ENCODE results near the gene ZNF135.

ZNF135 gene

DNA sequence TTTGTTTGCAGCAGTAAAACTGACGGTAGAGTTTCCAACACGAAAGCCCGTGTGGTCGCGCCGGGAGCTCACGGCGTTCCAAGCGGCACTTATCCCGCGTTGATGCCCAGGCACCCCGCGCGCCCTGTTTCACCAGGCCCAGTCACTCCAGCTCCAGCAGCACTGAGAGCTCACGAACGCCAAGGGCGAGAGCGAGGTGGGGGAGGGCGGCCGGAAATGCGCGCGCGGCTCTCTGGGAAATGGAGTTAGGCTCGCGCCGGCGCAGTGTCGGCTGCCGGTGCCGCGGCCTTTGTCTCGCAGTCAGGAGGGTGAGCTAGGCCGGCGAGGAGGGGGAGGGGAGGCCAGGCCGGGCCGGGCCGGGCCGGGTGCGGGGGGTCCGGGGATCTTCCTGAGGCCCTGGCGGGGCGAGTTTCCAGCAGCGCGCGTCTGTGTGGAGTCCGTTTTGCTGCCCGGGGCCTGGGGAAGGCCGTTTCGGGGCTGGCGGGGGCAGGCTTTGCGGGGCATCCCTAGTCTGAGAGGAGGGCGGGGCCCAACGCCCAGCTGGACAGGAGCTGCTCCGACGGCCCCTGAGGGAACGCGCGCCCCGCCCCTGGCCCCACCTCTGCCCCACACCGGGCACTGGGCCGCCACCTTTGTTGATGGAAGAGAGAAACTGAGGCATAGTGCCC, at the start of gene ZNF135:
Gene ZNF135, plus strand, starts transcription at position 280 of the 668 bp plus-strand sequence. CDS start 721 bp downstream, outside the sequence.
- peak; percentile 10 to 35 for DNase-seq (ENCODE audit: low read depth in 2 of 2, low spot score in 1 of 2)

GRCh38 chr19:58009301-58009665, 49.8 kb upstream of the ZNF135 start:
- no peak for DNase-seq (ENCODE audit: low read depth in 2 of 2, low spot score in 1 of 2)

- peak in 1 of 2 donors; percentile 16 for DNase-seq (ENCODE audit: low read depth in 2 of 2, low spot score in 1 of 2)
These were observed 49.3 kb upstream of the ZNF135 start for GRCh38 chr19:58009666-58010301.

- DNase-seq (ENCODE audit: low read depth in 2 of 2, low spot score in 1 of 2) = no peak
These were observed 48.6 kb upstream of the ZNF135 start for GRCh38 chr19:58010507-58010906.

- DNase-seq (ENCODE audit: low read depth in 2 of 2, low spot score in 1 of 2) = no peak
These were observed 44.9 kb upstream of the ZNF135 start for GRCh38 chr19:58014141-58014540.

DNA sequence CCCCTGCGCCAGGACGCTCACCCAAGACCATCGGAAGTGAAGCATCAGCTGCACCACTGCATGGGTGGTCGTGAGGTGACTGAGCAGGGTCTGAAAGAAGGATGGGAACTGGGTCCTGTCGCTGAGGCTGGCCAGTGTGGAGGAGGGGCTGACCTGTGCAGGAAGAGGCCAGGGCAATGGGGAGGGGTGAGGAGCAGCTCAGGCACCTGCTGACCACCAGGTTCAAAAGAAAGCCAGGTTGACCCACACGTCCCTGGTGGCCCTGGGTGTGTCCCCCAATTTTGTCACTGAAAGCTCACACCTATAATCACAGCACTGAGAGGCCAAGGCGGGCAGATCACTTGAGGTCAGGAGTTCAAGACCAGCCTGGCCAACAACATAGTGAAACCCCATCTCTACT, 39.0 kb upstream of the ZNF135 start:
- DNase-seq (ENCODE audit: low read depth in 2 of 2, low spot score in 1 of 2) = no peak

DNA sequence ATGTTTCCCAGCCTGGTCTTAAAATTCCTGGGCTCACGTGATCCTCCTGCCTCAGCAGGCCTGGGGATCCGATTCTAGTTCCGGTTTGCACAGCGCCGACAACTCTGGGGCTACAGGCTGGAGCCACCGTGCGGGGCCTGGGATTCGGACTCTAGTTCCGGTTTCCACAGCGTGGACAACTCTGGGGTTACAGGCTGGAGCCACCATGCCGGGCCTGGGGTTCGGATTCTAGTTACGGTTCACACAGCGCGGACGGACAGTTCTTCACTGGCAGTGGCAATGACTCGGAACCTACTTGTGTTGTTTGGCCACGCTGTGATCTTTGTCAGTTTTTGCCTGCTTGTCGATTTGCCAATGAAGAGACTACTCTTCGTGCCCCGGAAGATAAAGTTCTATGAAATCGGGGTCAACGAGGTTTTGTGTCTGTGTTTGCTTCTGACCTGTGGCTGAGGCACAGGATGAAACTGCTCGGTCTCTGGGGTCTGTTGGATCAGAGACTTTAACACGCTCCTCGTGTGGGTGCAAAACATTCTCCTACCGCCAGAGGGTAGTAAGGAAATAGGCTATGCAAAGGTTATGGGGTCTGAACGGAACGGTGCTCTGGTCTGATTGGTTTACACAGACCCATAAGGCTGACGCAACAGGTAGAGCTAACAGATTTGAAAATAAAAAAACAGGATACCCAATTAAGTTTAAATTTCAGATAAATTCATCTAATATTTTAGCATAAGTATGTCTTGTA, 37.4 kb upstream of the ZNF135 start:
- DNase-seq (ENCODE audit: low read depth in 2 of 2, low spot score in 1 of 2) = no peak

GRCh38 chr19:58022283-58022660, 36.8 kb upstream of the ZNF135 start:
- no peak for DNase-seq (ENCODE audit: low read depth in 2 of 2, low spot score in 1 of 2)

DNA sequence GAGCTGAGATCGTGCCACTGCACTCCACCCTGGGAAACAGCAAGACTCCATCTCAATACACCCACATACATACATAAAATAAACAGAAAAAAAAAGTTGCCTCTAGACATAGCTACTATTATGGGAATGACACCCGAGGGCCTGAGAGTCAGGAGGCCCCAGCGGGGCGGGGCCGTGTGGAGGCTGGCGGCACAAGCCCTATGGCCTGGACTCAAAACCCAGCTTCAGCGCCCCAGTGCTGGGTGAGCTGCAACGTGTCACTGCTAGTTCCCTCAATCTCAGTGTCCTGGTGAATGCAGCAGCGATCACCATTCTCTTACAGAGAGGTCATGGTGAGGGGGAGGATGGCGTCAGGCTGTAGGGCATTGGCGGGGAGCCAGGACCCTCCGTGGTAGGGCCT, 34.4 kb upstream of the ZNF135 start:
- no peak for DNase-seq (ENCODE audit: low read depth in 2 of 2, low spot score in 1 of 2)

- peak in 1 of 2 donors; percentile 8 for DNase-seq (ENCODE audit: low read depth in 2 of 2, low spot score in 1 of 2)
These were observed 25.2 kb upstream of the ZNF135 start, which contains the start of gene ZSCAN1 for GRCh38 chr19:58033741-58034476. Gene ZSCAN1, plus strand, starts transcription at chr19:58034025. Its CDS starts 3,812 bp downstream, at chr19:58037837.

GRCh38 chr19:58034477-58034793, 24.6 kb upstream of the ZNF135 start:
- no peak for DNase-seq (ENCODE audit: low read depth in 2 of 2, low spot score in 1 of 2)

GRCh38 chr19:58035863-58036262, 23.2 kb upstream of the ZNF135 start:
- no peak for DNase-seq (ENCODE audit: low read depth in 2 of 2, low spot score in 1 of 2)

DNA sequence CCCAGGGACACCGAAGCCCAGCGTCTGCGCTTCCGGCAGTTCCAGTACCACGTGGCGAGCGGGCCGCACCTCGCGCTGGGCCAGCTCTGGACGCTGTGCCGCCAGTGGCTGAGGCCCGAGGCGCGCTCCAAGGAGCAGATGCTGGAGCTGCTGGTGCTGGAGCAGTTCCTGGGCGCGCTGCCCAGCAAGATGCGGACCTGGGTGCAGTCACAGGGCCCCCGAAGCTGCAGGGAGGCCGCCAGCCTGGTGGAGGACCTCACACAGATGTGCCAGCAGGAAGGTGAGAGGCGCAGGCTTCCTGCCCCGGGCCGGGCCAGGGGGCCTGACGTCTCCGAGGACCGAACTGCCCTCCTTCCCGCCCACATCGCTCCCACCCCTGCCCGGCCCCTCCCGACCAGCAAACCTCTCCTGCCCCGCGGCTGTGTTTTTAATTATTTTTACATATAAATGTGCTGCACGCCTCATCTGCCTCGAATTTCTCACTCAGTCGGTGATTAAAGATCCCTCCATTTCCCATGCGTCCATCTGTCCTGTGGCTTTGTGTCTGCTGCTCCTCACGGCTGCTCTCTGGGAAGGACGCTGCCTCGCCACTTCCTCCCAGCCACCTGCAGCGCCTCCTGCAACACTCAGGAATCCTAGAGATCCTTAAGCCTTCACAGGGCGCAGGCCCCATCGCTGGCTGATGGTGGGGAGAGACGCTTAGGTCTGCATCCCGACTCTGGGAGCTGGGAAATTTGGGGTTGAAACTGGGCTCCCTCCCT, 21.0 kb upstream of the ZNF135 start:
- DNase-seq (ENCODE audit: low read depth in 2 of 2, low spot score in 1 of 2) = no peak

- DNase-seq (ENCODE audit: low read depth in 2 of 2, low spot score in 1 of 2) = no peak
These were observed 20.3 kb upstream of the ZNF135 start for GRCh38 chr19:58038688-58039204.

- DNase-seq (ENCODE audit: low read depth in 2 of 2, low spot score in 1 of 2) = no peak
These were observed 18.1 kb upstream of the ZNF135 start for GRCh38 chr19:58040751-58041525.

- DNase-seq (ENCODE audit: low read depth in 2 of 2, low spot score in 1 of 2) = no peak
These were observed 16.4 kb upstream of the ZNF135 start for GRCh38 chr19:58042495-58043340.

DNA sequence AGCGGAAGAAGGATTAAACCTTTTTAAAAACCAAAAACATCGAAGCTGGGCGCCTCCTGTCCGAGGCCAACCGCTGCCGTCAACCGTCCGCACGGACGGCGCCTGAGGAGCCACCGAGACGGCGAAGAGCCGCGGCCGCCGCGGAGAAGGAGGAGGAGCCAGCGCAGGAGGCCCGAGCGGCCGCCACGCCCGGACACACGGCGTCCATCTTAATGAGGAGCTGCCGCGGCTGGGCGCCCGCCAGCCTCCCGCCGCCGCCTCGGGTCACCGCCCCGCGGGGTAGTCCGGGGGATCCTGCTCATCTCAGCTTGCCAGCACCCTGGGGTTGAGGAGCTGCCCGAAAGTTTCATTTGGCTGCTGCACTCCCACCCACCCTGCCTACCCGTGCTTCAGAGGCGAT, 14.7 kb upstream of the ZNF135 start:
- no peak for DNase-seq (ENCODE audit: low read depth in 2 of 2, low spot score in 1 of 2)

DNA sequence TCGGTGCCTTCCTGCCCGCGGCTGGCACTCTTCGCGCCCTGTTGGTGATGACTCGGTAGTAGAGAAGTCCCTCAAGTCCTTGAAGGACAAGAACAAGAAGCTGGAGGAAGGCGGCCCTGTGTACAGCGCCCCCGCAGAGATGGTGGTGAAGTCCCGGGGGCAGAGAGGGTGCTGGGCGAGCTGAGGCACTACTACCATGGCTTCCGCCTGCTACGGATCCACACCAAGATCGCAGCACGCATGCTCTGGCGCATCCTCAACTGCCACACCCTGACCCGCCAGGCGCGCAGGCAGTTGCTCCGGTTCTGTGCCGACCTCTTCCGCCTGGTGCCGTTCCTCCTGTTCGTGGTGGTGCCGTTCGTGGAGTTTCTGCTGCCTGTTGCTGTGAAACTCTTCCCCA, 14.2 kb upstream of the ZNF135 start:
- no peak for DNase-seq (ENCODE audit: low read depth in 2 of 2, low spot score in 1 of 2)

- DNase-seq (ENCODE audit: low read depth in 2 of 2, low spot score in 1 of 2) = no peak
These were observed 13.6 kb upstream of the ZNF135 start for GRCh38 chr19:58045411-58046050.

Measured in stimulated activated CD8-positive, alpha-beta memory T cell treated with anti-CD3 and anti-CD28 coated beads, Interleukin-4, amount 100 ng/mL, for 1 hour (primary cell).